Right lobe of liver (tissue), 6 donors: ENCODE measurements around the gene CCKAR. TPM values are rescaled to one million over a fixed set of nuclear protein-coding genes. Genes with fewer than 3 reads are reported as not detected.

ENCODE experiments used
- ATAC-seq, 4 donors: fragments of 200-7000 bp; cut with Tn5 transposase; one replicate each; pipeline ENCODE4 v1.9.1; 2020; ENCODE audit warnings: mild to moderate bottlenecking in 4 of 4, moderate library complexity in 4 of 4
- DNase-seq, 3 donors: peaks; one replicate each; pipeline ENCODE4 v3.0.0-alpha.2; 2020
- H3K27ac ChIP-seq, 3 donors: fragments of 200-600 bp; one replicate each; pipeline ENCODE4 v1.8.0; 2022
- H3K27me3 ChIP-seq, 2 donors: fragments of 200-600 bp; one replicate each; pipeline ENCODE4 v1.8.0; 2022
- H3K36me3 ChIP-seq, 4 donors: fragments of 200-600 bp; sonication (generic) in 1 of 4; one replicate each; pipeline versions ENCODE4 v1.5.1 to v1.8.0; 2017 to 2022; ENCODE audit warnings: control low read depth in 1 of 4
- H3K4me1 ChIP-seq, 4 donors: fragments of 200-600 bp; sonication (generic) in 1 of 4; one replicate each; pipeline versions ENCODE4 v1.5.1 to v1.8.0; 2017 to 2022; ENCODE audit warnings: control low read depth in 1 of 4
- H3K4me3 ChIP-seq, 3 donors: fragments of 200-600 bp; one replicate each; pipeline ENCODE4 v1.8.0; 2022
- H3K9me3 ChIP-seq, 4 donors: fragments of 200-600 bp; sonication (generic) in 1 of 4; one replicate each; pipeline versions ENCODE4 v1.5.1 to v1.8.0; 2017 to 2022; ENCODE audit warnings: control low read depth in 1 of 4
- CTCF ChIP-seq, 4 donors: fragments of 200-600 bp in 3 of 4; fragments of 450-650 bp in 1 of 4; IDR thresholded peaks; one replicate each; pipeline versions ENCODE4 v1.5.1 to v1.8.0; 2016 to 2022; ENCODE audit warnings: antibody characterized with exemption in 4 of 4, mild to moderate bottlenecking in 2 of 4
- POLR2A ChIP-seq: fragments of 450-650 bp; IDR thresholded peaks from one replicate; pipeline ENCODE4 v1.6.1; 2017; ENCODE audit warnings: antibody characterized with exemption, mild to moderate bottlenecking
- WGBS: methylation state at CpG from one replicate; pipeline ENCODE4 v1.1.6; 2018; ENCODE audit warnings: low coverage, low lambda C conversion rate; ENCODE audit not compliant: insufficient coverage; ENCODE audit errors: missing lambda C conversion rate; 5-methylcytosine and 5-hydroxymethylcytosine counted together
- intact Hi-C, 2 donors: fragments of 100-400 bp; cut with DNase I; formaldehyde crosslinking; loops; one replicate each; pipeline versions ENCODE4 v1.11.2 to v1.14.1; 2022
- total RNA-seq, 6 experiments: library from RNA; depleted of rRNA in 2 of 6; stranded (reverse); fragments of >200 nt in 2 of 6; fragmentation: NEBNext Ultra II Directional in 3 of 6; extraction: Animal tissue kit (Norgen Biotek cat#: 25700) in 3 of 6; gene quantifications; one replicate each; pipeline versions ENCODE4 v1.1.0 to v1.2.4, GENCODE V29; 2016 to 2023
- donor health status: DM: no; HTN: yes; CAD: no.
- donor health status: DM: no; HTN: no; CAD: no.
- donor health status: DM: no; HTN: no; CAD: no.
- donor health status: DM: no; HTN: yes; CAD: no.
- donor health status: DM: no; HTN: yes; CAD: no.

The CCKAR gene
- total RNA-seq, 6 experiments from 2014 or later = not detected

GRCh38 chr4:26455571-26455970, 34.7 kb downstream of the CCKAR start:
- 20% methylated on average over 1 of the region's 2 CpGs for WGBS
- ATAC-seq = no peak
- intact Hi-C loops = no loop called here
- Histone ChIP-seq H3K36me3 (no peaks in the 10 kb centered on the region), H3K4me1 (no peaks in the 10 kb centered on the region), H3K27ac (no peak overlapping the region), H3K4me3 (no peak overlapping the region), H3K9me3 (no peaks in the 10 kb centered on the region), H3K27me3 (no peaks in the 10 kb centered on the region)
- DNase-seq = no peak
- TF ChIP-seq POLR2A (no peak), CTCF (IDR thresholded peaks at IDR 0.05) (no peak)

- Histone ChIP-seq H3K4me3 (no peak overlapping the region), H3K27ac (no peak overlapping the region), H3K27me3 (no peaks in the 10 kb centered on the region), H3K36me3 (no peaks in the 10 kb centered on the region), H3K9me3 (no peaks in the 10 kb centered on the region), H3K4me1 (no peaks in the 10 kb centered on the region)
- intact Hi-C loops = no loop called here
- no peak for TF ChIP-seq POLR2A
- no peak for TF ChIP-seq CTCF (IDR thresholded peaks at IDR 0.05)
- no peak for ATAC-seq
- DNase-seq = no peak
- WGBS = 84% methylated on average over 3 of the region's 3 CpGs
These were observed 35.3 kb downstream of the CCKAR start for GRCh38 chr4:26454961-26455360.

GRCh38 chr4:26452565-26453531, 37.4 kb downstream of the CCKAR start:
- intact Hi-C loops = no loop called here
- DNase-seq = no peak
- no peaks in the 10 kb centered on the region for H3K9me3 ChIP-seq
- TF ChIP-seq POLR2A (no peak), CTCF (IDR thresholded peaks at IDR 0.05) (no peak)
- H3K4me1 ChIP-seq = no peaks in the 10 kb centered on the region
- WGBS = 57% methylated on average over 13 of the region's 15 CpGs
- H3K27ac ChIP-seq = no peak overlapping the region
- no peak overlapping the region for H3K4me3 ChIP-seq
- ATAC-seq = no peak
- no peaks in the 10 kb centered on the region for H3K27me3 ChIP-seq
- H3K36me3 ChIP-seq = no peaks in the 10 kb centered on the region

GRCh38 chr4:26451597-26451996, 38.7 kb downstream of the CCKAR start:
- Histone ChIP-seq H3K9me3 (no peaks in the 10 kb centered on the region), H3K36me3 (no peaks in the 10 kb centered on the region), H3K27ac (no peak overlapping the region), H3K4me3 (no peak overlapping the region), H3K4me1 (no peaks in the 10 kb centered on the region), H3K27me3 (no peaks in the 10 kb centered on the region)
- 47% methylated on average over 3 of the region's 3 CpGs for WGBS
- no peak for DNase-seq
- no peak for ATAC-seq
- no peak for TF ChIP-seq CTCF (IDR thresholded peaks at IDR 0.05)
- intact Hi-C loops = no loop called here
